Nephron progenitor cell (in vitro differentiated cells): ENCODE data around the gene FXYD4.
A peak's percentile ranks its signal among the peaks of the same experiment; 100 is the strongest.
"Not testable (repeated sequence)": the region's sequence is repeated elsewhere in the genome, so short reads cannot be mapped to it uniquely, and the experiment has no call there.

Experiments used
- DNase-seq: peaks from one replicate; pipeline ENCODE4 v3.0.0; 2021
- H3K27ac Mint-ChIP-seq: 2 replicates; pipeline ENCODE4 v1.8.0; 2021; ENCODE audit warnings: mild to moderate bottlenecking, moderate library complexity, mixed read lengths
- H3K27me3 Mint-ChIP-seq: 2 replicates; pipeline ENCODE4 v1.8.0; 2021; ENCODE audit warnings: mild to moderate bottlenecking, low read depth, mixed read lengths; ENCODE audit not compliant: poor library complexity
- H3K36me3 Mint-ChIP-seq: 2 replicates; pipeline ENCODE4 v1.8.0; 2021; ENCODE audit warnings: low read depth, mixed read lengths
- H3K4me1 Mint-ChIP-seq: 2 replicates; pipeline ENCODE4 v1.8.0; 2021; ENCODE audit warnings: mixed read lengths
- H3K4me3 Mint-ChIP-seq: 2 replicates; pipeline ENCODE4 v1.8.0; 2021; ENCODE audit warnings: mild to moderate bottlenecking, moderate library complexity, mixed read lengths
- H3K9me3 Mint-ChIP-seq: 2 replicates; pipeline ENCODE4 v1.8.0; 2021; ENCODE audit warnings: mild to moderate bottlenecking, moderate library complexity, mixed read lengths
- CTCF ChIP-seq: fragments of 200-600 bp; sonication (generic); IDR thresholded peaks from 2 replicates; pipeline ENCODE4 v1.5.0; 2021; ENCODE audit warnings: antibody characterized with exemption

The FXYD4 gene

GRCh38 chr10:43390759-43391158 is 19.3 kb downstream of the FXYD4 start:
- TF ChIP-seq CTCF, result peak; percentile 35
- peaks cover 45% of the 10 kb centered on the region for H3K4me1 Mint-ChIP-seq
- no peaks in the 10 kb centered on the region for H3K27me3 Mint-ChIP-seq
- DNase-seq, result peak; percentile 15
- H3K4me3 Mint-ChIP-seq, result no peak overlapping the region
- peaks cover 67% of the 10 kb centered on the region for H3K36me3 Mint-ChIP-seq
- H3K9me3 Mint-ChIP-seq, result no peaks in the 10 kb centered on the region
- H3K27ac Mint-ChIP-seq, result peak overlapping the region; percentile 88

GRCh38 chr10:43391496-43391895 is 20.1 kb downstream of the FXYD4 start:
- Mint-ChIP-seq H3K27me3 (no peaks in the 10 kb centered on the region), H3K4me3 (no peak overlapping the region), H3K27ac (peak overlapping the region; percentile 88), H3K4me1 (peaks cover 45% of the 10 kb centered on the region), H3K9me3 (no peaks in the 10 kb centered on the region), H3K36me3 (peaks cover 61% of the 10 kb centered on the region)
- no peak for DNase-seq
- no peak for TF ChIP-seq CTCF

- Mint-ChIP-seq H3K36me3 (peaks cover 48% of the 10 kb centered on the region), H3K4me3 (no peak overlapping the region), H3K4me1 (peaks cover 53% of the 10 kb centered on the region), H3K27me3 (no peaks in the 10 kb centered on the region), H3K9me3 (no peaks in the 10 kb centered on the region), H3K27ac (peak overlapping the region; percentile 90)
- DNase-seq, result no peak
- TF ChIP-seq CTCF, result no peak
Measured at GRCh38 chr10:43392748-43393147, 21.3 kb downstream of the FXYD4 start.

GRCh38 chr10:43393186-43393585 is 21.8 kb downstream of the FXYD4 start:
- H3K4me3 Mint-ChIP-seq, DNase-seq, H3K27me3 Mint-ChIP-seq, H3K9me3 Mint-ChIP-seq: not testable (repeated sequence)
- H3K36me3 Mint-ChIP-seq, result peaks cover 44% of the 10 kb centered on the region
- H3K4me1 Mint-ChIP-seq, result peaks cover 57% of the 10 kb centered on the region
- H3K27ac Mint-ChIP-seq, result peak overlapping the region; percentile 90

- H3K4me3 Mint-ChIP-seq, result no peak overlapping the region
- no peak for TF ChIP-seq CTCF
- peaks cover 38% of the 10 kb centered on the region for H3K36me3 Mint-ChIP-seq
- H3K9me3 Mint-ChIP-seq, result no peaks in the 10 kb centered on the region
- H3K4me1 Mint-ChIP-seq, result peaks cover 63% of the 10 kb centered on the region
- no peaks in the 10 kb centered on the region for H3K27me3 Mint-ChIP-seq
- H3K27ac Mint-ChIP-seq, result peak overlapping the region; percentile 1
- DNase-seq, result no peak
Measured at GRCh38 chr10:43393606-43394360, 22.3 kb downstream of the FXYD4 start.

GRCh38 chr10:43394868-43395267 is 23.4 kb downstream of the FXYD4 start:
- peaks cover 67% of the 10 kb centered on the region for H3K4me1 Mint-ChIP-seq
- DNase-seq, result no peak
- H3K4me3 Mint-ChIP-seq, result peak overlapping the region; percentile 92
- H3K27ac Mint-ChIP-seq, result peak overlapping the region; percentile 26
- no peaks in the 10 kb centered on the region for H3K27me3 Mint-ChIP-seq
- no peaks in the 10 kb centered on the region for H3K9me3 Mint-ChIP-seq
- peaks cover 37% of the 10 kb centered on the region for H3K36me3 Mint-ChIP-seq
- no peak for TF ChIP-seq CTCF
